Astrocyte (in vitro differentiated cells and primary cell): ENCODE results near the gene COX6B1.

Experiments
- EZH2 ChIP-seq: IDR thresholded peaks from 2 replicates; pipeline ENCODE4 v1.6.1; 2012; ENCODE audit warnings: mild to moderate bottlenecking, low read length, inconsistent platforms; ENCODE audit not compliant: insufficient read depth
- TF ChIP-seq, protein P1 (sequence below): IDR thresholded peaks from 2 replicates; pipeline ENCODE4 v1.5.1; 2011; ENCODE audit warnings: low read depth, mild to moderate bottlenecking, inconsistent platforms, low read length, moderate library complexity; ENCODE audit not compliant: insufficient read depth

DNA sequence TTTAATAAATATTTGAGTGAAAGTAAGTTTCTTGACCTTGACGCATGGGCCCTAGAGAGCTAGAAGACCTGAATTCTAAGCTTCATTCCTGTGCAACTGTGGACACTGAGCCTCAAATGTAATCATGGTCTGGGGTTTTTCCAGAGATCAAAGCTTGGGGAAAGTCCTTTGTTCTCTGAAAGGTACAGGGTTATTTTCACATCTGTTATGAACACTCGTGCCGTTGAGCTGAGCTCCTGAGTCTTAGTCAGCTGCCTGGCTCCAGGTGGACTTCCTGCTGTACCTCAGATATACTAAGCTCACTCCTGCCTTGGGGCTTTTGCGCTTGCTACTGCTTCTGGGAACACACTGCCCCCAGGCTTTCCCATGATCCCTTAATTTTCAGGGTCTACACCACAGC, 48.7 kb downstream of the COX6B1 start:
- no peak for TF ChIP-seq EZH2
- TF ChIP-seq, protein P1, sequence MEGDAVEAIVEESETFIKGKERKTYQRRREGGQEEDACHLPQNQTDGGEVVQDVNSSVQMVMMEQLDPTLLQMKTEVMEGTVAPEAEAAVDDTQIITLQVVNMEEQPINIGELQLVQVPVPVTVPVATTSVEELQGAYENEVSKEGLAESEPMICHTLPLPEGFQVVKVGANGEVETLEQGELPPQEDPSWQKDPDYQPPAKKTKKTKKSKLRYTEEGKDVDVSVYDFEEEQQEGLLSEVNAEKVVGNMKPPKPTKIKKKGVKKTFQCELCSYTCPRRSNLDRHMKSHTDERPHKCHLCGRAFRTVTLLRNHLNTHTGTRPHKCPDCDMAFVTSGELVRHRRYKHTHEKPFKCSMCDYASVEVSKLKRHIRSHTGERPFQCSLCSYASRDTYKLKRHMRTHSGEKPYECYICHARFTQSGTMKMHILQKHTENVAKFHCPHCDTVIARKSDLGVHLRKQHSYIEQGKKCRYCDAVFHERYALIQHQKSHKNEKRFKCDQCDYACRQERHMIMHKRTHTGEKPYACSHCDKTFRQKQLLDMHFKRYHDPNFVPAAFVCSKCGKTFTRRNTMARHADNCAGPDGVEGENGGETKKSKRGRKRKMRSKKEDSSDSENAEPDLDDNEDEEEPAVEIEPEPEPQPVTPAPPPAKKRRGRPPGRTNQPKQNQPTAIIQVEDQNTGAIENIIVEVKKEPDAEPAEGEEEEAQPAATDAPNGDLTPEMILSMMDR = no peak
